SW480 (cell line): Measurements from ENCODE around the gene CXXC5.
A peak's percentile ranks its signal among the peaks of the same experiment; 100 is the strongest.
"Not testable (repeated sequence)": the region's sequence is repeated elsewhere in the genome, so short reads cannot be mapped to it uniquely, and the experiment has no call there.

Experiments
- DNase-seq: peaks from one replicate; pipeline ENCODE4 v3.0.0-alpha.2; 2016; ENCODE audit warnings: low spot score

CXXC5 gene

DNA sequence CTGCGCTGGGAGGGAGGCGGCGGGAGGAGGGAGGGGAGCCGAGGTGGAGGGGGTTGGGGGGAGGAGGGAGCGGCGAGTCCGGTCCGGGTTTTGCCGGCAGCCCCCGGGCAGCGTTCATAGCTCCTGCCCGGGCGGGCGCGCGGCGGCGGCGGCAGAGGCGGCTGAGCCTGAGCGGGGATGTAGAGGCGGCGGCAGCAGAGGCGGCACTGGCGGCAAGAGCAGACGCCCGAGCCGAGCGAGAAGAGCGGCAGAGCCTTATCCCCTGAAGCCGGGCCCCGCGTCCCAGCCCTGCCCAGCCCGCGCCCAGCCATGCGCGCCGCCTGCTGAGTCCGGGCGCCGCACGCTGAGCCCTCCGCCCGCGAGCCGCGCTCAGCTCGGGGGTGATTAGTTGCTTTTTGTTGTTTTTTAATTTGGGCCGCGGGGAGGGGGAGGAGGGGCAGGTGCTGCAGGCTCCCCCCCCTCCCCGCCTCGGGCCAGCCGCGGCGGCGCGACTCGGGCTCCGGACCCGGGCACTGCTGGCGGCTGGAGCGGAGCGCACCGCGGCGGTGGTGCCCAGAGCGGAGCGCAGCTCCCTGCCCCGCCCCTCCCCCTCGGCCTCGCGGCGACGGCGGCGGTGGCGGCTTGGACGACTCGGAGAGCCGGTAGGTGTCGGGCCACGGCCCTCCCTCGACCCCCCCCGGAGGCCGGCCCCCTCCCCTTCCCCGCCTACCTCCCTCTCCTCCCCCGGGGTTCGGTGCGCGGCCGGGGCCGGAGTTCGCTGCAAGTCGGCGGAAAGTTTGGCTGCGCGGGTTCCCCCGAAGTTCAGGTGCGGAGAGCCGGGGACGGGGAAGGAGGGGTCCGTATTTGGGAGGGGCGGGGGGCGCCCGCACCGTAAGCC lies at the start of gene CXXC5:
CXXC5 (plus strand) TSS at position 145 of the 877 bp plus-strand sequence. CDS start 32,175 bp downstream, outside the sequence.
- peak; percentile 90 for DNase-seq

- DNase-seq: not testable (repeated sequence)
Observed at GRCh38 chr5:139598601-139598965, 49.6 kb upstream of the CXXC5 start.

- DNase-seq: no peak
Observed at GRCh38 chr5:139600336-139600949, 47.7 kb upstream of the CXXC5 start.

DNA sequence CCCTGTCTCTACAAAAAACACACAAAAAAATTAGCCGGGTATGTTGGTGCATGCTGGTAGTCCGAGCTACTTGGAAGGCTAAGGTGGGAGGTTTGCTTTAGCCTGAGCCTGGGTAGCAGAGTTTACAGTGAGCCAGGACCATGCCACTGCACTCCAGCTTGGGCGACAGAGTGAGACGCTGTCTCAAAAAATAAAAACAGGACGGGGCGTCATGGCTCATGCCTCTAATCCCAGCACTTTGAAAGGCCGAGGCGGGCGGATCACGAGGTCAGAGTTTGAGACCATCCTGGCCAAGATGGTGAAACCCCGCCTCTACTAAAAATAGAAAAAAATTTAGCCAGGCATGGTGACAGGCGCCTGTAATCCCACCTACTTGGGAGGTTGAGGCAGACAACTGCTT lies 46.7 kb upstream of the CXXC5 start:
- DNase-seq: no peak

DNA sequence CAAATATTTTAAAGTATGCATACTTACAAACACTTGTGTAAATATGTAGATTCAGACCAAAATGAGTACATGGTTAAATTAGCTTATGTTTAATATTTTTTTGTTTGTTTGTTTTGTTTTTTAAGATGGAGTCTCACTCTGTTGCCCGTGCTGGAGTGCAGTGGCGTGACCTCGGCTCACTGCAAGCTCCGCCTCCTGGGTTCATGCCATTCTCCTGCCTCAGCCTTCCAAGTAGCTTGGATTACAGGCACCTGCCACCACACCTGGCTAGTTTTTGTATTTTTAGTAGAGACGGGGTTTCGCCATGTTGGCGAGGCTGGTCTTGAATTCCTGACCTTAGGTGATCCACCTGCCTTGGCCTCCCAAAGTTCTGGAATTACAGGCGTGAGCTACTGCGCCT lies 46.2 kb upstream of the CXXC5 start:
- not testable (repeated sequence) for DNase-seq

DNA sequence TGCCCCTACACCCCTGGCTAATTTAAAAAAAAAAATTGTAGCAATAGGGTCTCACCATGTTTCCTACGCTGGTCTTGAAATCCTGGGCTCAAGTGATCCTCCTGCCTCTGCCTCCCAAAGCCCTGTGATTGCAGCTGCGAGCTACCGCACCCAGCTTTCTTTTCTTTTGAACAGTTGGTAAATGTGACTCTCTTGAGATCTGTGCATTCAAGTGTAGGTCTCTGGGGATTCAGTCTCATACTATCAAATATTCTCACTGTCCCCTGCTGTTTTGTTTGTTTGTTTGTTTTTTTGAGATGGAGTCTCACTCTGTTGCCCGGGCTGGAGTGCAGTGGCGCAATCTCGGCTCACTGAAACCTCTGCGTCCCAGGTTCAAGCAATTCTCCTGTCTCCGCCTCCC lies 42.3 kb upstream of the CXXC5 start:
- no peak for DNase-seq

- DNase-seq: no peak
Observed at GRCh38 chr5:139611703-139612584, 36.2 kb upstream of the CXXC5 start.

- DNase-seq: no peak
Observed at GRCh38 chr5:139619861-139620260, 28.3 kb upstream of the CXXC5 start.

GRCh38 chr5:139625398-139625797 lies 22.8 kb upstream of the CXXC5 start:
- DNase-seq: not testable (repeated sequence)

- no peak for DNase-seq
Observed at GRCh38 chr5:139630855-139631254, 17.3 kb upstream of the CXXC5 start.

- no peak for DNase-seq
Observed at GRCh38 chr5:139631520-139632165, 16.5 kb upstream of the CXXC5 start.

DNA sequence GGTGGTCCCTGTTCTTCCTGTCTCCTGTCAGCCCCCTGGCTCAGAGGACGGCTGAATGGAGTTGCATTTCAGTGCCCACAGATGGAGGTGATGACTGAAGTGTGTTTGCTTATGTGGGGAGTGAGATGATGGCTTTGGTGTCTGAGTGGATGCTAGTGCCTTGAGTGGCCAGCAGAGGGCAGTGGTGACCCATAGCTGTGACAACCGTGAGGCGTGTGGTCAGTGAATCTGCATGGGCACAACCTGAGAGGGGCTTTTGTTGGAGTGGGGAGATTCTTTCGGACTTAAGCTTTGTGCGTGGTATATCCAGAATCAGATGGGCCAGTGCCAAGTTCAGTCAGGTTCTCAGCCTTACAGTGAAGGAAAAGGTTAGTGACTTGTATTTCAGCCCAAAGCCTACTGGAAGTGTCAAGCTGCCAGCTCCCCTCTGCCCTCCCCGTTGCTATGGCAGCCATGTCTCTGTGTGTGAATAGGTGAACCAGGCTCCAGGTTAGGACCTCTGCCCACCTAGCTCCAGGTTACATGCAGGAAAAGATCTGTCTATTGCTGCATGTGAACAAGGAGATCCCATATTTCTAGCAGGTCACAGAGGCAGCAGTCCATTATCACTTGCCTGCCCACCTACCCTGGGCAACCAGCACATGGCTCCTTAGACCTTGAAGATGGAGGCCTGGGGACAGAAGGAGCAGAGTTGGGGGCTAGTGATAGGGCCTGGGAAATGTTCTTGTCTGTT lies 14.7 kb upstream of the CXXC5 start:
- peak; percentile 87 for DNase-seq

DNA sequence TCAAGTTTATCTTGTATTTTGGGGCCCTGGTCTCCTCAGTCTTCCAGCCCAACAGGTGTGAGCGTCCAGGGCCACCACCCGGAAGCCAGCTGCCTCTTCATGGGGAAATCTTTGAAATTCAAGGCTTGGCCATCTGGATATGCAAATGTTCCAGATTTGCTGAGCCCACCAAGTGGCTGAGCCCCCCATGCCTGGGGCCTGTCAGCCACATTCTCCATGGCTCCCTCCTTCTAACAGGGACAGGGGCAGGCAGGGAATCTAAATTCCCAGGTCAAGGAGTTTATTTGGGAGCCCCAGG lies 14.2 kb upstream of the CXXC5 start:
- no peak for DNase-seq

GRCh38 chr5:139634541-139634940 lies 13.6 kb upstream of the CXXC5 start:
- DNase-seq: no peak

DNA sequence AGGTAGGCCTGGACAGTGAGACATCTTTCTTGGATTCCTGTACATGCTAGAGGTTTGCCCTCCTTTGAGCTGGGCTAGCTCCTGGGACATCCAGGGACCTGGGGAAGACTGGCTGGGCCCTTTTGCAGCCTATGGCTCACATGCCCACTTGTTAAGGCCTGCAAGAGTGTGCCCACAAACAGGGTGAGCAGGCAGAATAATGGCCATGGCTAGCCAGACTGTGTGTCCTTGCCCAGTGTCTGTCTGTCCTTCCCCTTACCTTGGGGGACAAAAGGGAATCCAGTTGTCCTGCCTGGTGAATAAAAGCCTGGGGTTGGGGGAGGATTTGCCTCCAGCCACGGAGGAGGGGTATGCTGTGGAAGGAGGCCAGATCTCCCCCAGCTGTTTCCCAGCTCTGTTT lies 13.0 kb upstream of the CXXC5 start:
- no peak for DNase-seq

GRCh38 chr5:139635606-139636206 lies 12.4 kb upstream of the CXXC5 start:
- DNase-seq: peak; percentile 91

GRCh38 chr5:139636207-139636792 lies 11.8 kb upstream of the CXXC5 start:
- no peak for DNase-seq

- DNase-seq: peak; percentile 92
Observed at GRCh38 chr5:139636975-139637408, 11.2 kb upstream of the CXXC5 start.

GRCh38 chr5:139637438-139638089 lies 10.6 kb upstream of the CXXC5 start:
- DNase-seq: peak; percentile 86

- peak; percentile 95 for DNase-seq
Observed at GRCh38 chr5:139638090-139638735, 9.9 kb upstream of the CXXC5 start.
